HG03460 (cell line): Measurements from ENCODE around the gene CTCFL.

Experiments
- ATAC-seq: cut with Tn5 transposase; IDR thresholded peaks from one replicate; pipeline ENCODE4 v1.9.1; 2021; ENCODE audit not compliant: unreplicated experiment

Gene CTCFL, protein sequence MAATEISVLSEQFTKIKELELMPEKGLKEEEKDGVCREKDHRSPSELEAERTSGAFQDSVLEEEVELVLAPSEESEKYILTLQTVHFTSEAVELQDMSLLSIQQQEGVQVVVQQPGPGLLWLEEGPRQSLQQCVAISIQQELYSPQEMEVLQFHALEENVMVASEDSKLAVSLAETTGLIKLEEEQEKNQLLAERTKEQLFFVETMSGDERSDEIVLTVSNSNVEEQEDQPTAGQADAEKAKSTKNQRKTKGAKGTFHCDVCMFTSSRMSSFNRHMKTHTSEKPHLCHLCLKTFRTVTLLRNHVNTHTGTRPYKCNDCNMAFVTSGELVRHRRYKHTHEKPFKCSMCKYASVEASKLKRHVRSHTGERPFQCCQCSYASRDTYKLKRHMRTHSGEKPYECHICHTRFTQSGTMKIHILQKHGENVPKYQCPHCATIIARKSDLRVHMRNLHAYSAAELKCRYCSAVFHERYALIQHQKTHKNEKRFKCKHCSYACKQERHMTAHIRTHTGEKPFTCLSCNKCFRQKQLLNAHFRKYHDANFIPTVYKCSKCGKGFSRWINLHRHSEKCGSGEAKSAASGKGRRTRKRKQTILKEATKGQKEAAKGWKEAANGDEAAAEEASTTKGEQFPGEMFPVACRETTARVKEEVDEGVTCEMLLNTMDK

DNA sequence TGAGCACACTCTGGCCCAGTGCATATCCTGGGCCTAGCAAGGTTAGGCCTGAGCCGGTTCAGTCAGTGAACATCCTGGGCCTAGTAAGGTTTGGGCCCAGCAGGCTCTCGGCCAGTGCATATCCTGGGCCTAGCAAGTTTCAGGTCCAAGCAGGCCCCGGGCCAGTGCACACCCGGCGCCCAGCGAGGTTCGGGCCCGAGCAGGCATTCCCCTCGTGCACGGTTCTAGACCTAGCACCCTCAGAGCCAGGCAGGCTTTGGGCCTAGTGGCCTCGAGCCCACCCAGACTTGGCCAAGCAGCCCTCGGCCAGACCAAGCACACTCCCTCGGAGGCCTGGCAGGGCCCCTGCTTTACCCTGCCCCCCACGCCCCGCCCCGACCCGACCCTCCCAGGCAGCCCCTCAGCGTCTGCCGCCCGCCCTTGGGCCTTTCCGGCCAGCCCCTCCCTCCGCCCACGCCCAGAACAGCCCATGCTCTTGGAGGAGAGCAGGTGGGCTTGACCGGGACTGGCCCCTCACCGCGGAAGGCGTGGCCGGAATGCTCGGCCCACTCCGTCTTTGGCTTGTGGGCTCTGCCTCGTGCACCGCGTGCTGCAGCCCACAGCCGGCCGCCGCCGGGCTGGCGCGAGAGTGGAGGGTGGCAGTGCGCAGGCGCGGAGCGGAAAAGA lies at the start of gene CTCFL:
Gene CTCFL, minus strand, starts transcription at position 630 of the 666 bp plus-strand sequence. CDS start 935 bp downstream, outside the sequence.
- no peak for ATAC-seq

DNA sequence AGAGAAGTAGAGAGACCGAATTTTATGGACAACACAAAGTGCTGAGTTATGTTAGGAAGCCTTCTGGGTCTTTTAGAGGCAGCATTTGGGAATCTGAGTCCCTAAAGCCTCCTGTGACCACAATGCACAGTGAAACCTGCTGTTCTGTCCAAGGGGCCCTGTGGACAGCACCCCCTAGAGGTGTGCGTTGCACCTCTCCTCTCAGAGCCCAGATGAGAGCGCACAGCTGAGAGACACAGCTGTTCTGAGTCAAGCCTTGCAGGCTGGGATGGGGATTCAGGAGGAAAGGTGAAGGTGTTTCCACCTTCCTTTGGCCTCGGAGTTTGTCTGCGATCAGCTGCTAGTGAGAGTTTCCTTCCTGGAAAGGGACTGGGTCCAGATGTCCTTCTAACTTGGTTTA lies 49.0 kb upstream of the CTCFL start:
- no peak for ATAC-seq

DNA sequence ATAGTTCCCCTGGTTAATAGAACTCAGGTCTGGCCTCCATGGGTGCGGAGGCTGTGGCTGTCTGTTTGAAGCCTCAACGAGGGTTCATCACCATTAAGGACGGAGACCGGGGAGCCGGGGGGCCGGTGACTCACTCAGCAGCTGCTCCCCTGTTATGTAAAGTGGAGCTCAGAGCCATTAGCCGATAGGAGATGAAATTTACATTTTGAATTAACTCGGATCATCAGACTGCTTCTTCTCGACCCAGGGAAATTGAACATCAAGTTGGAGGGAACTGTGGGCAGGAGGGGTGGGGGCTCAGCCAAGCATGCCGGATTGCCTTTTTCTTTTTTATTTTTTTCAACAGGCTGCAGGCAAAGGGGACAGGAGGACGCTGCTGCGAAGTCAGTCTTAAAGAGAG lies 48.3 kb upstream of the CTCFL start:
- no peak for ATAC-seq

DNA sequence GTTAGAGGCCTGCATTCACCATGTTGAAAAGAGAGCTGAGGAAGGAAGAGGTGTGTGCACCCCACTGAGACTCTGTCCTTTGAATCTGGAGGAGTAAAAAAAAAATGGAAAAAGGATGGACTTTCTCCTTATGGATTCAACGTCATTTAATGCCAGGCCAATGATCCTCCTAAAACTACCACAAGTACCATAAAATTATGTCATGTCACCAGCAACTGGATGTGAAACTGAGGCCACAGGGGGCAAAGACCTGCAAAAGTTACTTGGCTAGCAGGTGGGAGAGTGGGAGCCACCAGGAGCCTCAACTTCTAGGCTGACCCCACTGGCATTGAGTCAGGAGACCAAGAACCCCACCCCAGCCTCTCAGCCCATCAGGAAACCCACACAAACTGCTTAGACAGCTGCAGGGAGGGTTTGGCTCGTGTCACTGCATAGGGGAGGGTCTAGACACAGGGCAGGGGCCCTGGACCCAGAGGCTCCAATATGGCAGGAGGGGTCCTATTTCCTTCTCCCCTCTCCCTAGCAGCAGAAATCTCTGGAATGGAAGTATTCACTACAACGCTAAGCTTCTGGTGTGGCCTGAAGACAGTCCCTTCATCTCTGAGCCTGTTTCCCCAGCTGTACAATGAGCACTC lies 47.0 kb upstream of the CTCFL start:
- no peak for ATAC-seq

DNA sequence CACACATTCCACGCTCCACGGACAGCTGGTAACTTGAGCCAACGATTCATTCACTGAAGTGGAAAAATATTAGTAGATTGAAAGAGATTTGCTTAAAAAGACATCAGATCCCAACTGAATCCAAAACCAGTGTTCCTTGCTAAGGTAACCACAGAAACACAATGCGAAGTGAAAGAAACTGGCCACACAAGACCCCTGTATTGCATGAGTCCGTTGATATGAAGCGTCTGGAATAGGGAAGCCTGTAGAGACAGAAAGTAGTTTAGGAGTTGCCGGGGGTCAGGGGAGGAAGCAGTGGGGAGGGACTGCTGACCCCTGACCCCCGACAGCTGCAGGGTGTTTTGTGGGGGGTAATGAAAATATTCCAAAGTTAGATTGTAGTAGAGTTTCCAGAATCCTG lies 46.0 kb upstream of the CTCFL start:
- no peak for ATAC-seq

DNA sequence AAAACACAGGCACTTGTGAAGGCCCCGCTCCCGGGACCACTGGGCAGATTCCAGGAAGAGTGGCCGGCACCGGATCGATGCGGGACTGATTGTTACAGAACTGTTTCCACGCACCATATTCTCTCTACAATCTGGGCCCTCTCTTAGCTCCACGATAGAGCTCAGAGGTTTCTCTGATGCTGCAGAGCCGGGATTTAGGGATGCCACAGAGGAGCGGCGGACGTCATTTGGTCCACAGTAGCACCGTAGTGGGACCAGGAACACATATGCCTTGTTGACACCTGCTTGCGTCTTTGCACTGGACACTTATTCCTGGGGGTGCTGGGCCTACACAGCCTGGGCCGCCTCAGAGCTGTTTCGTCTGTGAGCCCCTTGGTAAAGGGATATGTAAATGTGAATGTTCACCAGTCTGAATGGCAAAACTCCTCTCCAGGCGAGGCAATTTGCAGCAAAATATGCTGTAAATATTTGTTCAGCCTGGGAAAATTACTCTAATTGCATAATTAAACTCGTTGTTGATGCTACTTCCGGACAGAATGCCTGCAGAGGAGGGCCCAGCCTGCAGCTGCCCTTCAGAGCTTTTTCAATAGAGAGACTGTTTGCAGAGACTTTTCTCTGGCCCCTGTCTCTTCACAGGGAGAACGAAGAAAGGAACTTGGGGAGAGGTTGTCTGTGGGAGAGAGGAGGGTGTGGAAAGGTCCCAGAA lies 45.4 kb upstream of the CTCFL start:
- no peak for ATAC-seq

DNA sequence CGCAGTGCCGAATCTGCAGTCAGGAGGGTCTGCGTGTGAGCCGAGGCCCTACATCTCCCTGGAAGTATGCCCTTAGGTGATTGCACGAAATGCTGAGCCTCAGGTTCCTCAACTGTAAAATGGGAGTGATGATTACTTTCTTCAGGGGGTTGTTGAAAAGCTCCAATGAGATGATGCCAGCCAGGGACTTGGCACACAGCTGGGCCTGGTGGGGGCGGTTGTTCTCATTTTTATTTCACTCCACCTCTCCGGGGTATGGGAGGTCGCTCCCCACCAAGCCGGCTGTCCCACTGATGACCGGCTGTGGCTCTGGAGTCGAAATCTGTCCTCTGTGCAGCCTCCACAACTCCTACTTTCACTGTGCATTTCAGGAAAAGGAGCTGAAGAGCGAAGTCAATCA lies 44.0 kb upstream of the CTCFL start:
- ATAC-seq = no peak

DNA sequence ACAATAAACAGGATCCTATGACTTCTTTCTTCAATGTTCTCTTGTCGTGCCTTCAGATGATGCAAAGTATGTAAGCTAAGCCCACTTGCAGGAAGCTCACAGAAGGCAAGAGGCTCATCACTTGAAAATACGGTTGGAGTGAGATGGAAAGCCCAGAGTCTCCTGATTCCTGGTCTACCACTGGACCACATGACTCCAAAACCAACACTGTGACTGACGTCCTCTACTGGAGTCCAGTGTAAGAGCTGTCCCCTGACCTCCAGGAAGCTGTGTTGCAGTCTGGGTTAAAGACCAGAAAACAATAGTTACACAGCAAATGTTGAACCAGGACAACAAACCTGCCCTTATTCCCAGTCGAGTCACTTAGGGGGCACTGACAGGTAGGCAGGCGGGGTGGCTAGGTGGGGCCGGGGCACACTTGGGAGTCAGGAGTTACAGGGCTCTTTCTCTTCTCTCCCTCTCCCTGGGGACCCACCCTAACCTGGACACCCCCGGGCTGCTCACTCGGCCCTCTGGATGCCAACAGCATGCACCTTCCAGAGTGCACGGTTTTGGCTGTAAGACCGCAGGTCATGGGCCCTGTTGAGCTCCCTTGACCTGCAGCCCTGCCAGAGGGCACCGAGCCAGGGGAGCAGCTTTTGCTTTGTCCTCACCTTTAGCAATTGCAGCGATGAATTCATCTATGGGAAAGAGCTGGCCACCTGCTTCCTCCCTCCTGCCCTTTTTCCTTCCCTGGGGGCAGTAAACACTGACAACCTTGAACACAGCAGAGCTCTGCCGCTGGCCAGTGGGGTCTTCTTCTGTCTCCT lies 43.4 kb upstream of the CTCFL start:
- ATAC-seq = no peak

DNA sequence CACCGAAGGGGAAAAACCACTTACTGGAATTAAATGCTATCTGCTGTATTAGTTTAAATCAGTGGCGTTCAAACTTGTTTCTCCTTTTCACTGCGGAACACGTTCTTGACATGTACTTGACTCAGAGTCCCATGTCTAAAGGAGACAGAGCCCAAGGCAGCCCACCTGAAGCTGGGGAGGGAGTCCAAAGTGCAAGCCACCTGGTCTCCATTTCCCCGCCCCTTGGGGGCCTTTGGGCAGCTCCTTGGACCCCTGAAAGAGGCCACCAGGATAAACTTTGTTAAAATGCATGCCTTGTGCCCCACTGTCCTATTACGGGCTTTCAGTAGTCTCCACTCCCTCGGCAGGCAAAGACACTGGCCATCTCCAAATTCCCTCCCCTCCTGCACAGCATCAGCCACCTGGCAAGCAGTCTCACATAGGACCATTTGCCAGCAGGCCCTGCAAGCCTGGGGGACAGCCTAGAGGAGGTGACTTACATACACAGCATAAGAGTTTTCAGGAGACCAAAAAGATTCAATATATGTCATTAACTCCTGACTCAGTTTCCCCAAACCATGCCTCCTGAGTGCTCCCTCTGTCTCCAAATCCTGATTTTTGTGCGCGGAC lies 42.6 kb upstream of the CTCFL start:
- no peak for ATAC-seq

DNA sequence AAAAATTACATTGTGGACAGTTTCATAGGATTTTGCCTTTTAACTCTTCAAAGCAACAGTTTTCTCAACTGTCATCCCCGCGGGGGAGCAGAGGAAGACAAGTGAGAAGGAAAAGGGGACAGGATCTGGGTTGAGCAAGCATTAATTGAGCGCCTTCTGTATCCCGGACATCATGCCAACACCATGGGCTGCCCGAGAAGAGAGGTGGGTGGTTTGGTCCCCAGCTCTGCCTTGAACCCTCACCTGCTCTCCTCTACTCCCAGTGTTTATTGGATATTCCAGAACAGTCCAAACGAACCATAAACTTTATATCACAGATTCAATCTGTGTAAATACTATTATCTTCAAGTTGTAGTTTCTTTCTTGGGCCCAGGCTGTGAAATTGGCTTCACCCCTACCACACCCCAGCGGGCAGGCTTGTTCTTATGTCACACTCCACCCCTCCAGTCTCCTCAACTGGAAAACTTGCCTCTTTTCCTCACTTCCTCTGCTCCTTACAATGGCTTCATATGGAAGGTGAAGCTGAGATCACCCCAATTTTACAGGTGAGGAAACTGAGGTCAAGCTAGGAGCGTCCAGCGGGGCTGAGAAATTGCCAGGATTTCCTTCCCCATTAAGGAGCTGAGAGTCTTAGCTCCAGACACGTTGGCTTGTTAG lies 42.0 kb upstream of the CTCFL start:
- ATAC-seq = no peak

DNA sequence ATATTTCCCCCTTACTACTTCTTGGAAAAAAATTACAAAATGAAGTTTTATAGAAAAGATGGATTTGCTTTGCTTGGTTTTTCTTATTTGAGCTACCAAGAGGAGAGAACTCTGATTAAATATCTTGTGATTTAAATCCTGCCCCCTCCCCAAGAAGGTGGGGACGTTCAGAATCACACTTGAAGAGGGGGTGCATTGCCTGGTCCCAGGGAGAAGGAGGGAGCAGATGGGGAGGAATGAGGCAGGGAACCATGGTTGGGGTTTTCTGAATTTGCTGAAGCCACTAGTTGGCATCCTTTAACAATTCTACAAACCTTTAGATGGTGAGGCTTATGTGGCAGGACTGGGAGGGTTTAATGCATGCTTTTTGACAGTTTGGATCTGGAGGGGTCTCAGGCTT lies 41.5 kb upstream of the CTCFL start:
- no peak for ATAC-seq

DNA sequence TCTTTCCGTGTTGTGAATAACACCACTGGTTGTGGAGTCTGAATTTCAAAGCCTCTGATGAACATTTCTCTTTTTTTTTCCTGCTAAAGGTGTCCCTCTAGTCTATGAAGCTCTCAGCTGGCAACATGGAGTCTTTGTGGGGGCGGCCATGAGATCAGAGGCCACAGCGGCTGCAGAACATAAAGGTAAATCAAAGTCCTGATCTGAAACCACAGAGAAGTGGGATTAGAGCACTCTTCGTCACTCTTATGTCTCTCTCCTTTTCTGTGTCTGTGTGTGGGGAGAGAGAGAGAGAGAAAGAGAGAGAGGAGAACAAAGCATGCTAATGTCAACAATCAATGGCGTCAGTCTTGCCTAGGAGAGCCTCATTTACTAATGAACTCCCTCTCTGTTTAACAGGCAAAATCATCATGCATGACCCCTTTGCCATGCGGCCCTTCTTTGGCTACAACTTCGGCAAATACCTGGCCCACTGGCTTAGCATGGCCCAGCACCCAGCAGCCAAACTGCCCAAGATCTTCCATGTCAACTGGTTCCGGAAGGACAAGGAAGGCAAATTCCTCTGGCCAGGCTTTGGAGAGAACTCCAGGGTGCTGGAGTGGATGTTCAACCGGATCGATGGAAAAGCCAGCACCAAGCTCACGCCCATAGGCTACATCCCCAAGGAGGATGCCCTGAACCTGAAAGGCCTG lies 40.2 kb upstream of the CTCFL start:
- no peak for ATAC-seq

DNA sequence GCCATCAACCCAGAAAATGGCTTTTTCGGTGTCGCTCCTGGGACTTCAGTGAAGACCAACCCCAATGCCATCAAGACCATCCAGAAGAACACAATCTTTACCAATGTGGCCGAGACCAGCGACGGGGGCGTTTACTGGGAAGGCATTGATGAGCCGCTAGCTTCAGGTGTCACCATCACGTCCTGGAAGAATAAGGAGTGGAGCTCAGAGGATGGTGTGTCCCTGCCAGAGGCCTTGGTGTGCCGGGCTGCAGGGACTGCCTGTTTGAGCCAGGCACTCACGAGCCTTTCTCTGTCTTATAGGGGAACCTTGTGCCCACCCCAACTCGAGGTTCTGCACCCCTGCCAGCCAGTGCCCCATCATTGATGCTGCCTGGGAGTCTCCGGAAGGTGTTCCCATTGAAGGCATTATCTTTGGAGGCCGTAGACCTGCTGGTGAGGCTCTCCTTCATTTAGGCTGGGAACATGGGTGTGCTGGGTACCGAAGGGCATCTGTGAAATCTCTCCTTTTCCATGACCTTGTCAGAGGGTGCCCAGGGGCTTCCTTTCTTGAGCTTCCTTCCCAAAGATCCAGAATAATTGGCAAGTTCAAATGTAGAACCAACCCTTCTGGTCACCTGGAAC lies 39.4 kb upstream of the CTCFL start:
- ATAC-seq = no peak

DNA sequence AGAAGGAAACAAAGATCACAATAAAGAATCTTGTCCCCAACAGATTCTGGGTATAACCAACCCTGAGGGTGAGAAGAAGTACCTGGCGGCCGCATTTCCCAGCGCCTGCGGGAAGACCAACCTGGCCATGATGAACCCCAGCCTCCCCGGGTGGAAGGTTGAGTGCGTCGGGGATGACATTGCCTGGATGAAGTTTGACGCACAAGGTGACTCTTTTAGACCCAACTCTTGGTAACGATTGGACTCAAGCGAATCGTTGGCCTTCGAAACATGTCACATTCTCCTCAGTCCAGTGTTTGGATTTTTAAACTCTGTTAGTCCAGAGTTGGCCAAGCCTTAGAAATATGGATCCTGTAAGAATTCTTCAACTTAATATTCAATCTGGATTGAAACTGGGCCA lies 38.6 kb upstream of the CTCFL start:
- no peak for ATAC-seq

DNA sequence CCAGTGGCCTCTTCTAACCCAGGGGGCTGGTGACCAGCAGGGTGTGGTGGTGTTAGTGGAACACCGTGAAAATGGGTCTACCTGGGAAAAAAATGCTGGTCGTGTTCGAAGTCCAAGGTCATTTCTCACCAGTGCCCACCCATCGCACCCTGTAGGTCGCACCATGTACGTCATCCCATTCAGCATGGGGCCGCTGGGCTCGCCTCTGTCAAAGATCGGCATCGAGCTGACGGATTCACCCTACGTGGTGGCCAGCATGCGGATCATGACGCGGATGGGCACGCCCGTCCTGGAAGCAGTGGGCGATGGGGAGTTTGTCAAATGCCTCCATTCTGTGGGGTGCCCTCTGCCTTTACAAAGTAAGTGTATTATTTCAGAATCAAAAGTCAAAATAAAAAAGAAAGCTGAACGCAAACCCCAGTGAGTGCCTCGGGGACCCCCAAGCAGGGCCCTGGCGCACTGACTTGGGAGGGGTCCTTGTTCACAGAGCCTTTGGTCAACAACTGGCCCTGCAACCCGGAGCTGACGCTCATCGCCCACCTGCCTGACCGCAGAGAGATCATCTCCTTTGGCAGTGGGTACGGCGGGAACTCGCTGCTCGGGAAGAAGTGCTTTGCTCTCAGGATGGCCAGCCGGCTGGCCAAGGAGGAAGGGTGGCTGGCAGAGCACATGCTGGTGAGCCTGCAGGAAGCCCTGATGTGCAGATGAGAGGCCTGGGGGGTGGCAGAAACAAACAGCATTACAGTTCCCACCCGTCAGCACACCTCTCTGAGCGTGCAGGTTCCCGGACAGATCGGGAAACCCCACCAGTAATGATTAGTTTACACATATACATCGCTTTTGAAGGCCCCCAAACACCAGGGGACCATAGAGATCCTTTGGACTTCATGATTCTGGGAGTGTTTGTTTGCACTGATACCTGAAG lies 37.9 kb upstream of the CTCFL start:
- no peak for ATAC-seq

DNA sequence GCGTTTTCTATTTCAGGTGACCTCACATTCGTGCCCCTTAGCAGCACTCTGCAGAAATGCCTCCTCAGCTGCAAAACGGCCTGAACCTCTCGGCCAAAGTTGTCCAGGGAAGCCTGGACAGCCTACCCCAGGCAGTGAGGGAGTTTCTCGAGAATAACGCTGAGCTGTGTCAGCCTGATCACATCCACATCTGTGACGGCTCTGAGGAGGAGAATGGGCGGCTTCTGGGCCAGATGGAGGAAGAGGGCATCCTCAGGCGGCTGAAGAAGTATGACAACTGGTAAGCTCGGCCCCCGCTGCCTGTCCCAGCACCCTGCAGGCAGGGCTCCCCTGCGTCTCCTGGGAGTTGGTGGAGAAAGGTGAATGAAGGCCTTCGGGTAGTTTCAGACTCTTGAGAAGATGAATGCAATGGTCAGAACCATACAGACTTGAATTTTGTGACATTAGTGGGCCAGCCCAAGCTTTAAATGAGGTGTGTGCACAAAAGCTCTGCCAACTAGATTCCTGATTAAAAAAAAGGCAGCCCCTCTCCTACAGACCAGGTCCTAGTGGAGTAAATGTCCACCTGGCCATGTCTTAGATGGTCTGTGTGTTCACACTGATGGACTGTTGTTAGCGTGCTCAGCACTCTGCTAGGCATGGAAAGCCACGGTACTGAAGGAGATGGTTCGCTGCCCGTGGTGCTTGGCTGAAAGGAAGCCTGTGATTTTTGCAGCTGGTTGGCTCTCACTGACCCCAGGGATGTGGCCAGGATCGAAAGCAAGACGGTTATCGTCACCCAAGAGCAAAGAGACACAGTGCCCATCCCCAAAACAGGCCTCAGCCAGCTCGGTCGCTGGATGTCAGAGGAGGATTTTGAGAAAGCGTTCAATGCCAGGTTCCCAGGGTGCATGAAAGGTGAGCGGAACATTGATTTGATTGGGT lies 36.7 kb upstream of the CTCFL start:
- no peak for ATAC-seq
